GM08714 (cell line): ENCODE results near the gene EIF2B2.
"Not testable (repeated sequence)": the region's sequence is repeated elsewhere in the genome, so short reads cannot be mapped to it uniquely, and the experiment has no call there.

ENCODE experiments used
- H3K4me3 ChIP-seq: fragments of 200-500 bp; sonication (Bioruptor generic); 2 replicates; pipeline ENCODE4 v1.5.1; 2014; ENCODE audit warnings: mild to moderate bottlenecking, low read length, inconsistent platforms
- ZNF274 ChIP-seq: IDR thresholded peaks from 2 replicates; pipeline ENCODE4 v1.6.1; 2012; ENCODE audit warnings: mild to moderate bottlenecking, low read depth, low read length

EIF2B2 gene

GRCh38 chr14:74979029-74979428 is 23.7 kb upstream of the EIF2B2 start:
- TF ChIP-seq ZNF274, result no peak
- H3K4me3 ChIP-seq, result no peak overlapping the region

- no peak for TF ChIP-seq ZNF274
- H3K4me3 ChIP-seq, result no peak overlapping the region
Measured at GRCh38 chr14:74979442-74980397, 23.0 kb upstream of the EIF2B2 start.

- TF ChIP-seq ZNF274, result no peak
- H3K4me3 ChIP-seq, result no peak overlapping the region
Measured at GRCh38 chr14:74980398-74980730, 22.4 kb upstream of the EIF2B2 start.

- H3K4me3 ChIP-seq, result no peak overlapping the region
- no peak for TF ChIP-seq ZNF274
Measured at GRCh38 chr14:74980731-74981461, 21.8 kb upstream of the EIF2B2 start.

- no peak for TF ChIP-seq ZNF274
Measured at GRCh38 chr14:74981462-74981782, 21.3 kb upstream of the EIF2B2 start.

GRCh38 chr14:74981833-74982232 is 20.9 kb upstream of the EIF2B2 start:
- H3K4me3 ChIP-seq, result no peak overlapping the region
- no peak for TF ChIP-seq ZNF274

More at GRCh38 chr14:74981462-74981782, 21.3 kb upstream of the EIF2B2 start:
- no peak overlapping the region for H3K4me3 ChIP-seq

GRCh38 chr14:74982661-74983060 is 20.1 kb upstream of the EIF2B2 start:
- no peak overlapping the region for H3K4me3 ChIP-seq
- TF ChIP-seq ZNF274, result no peak

GRCh38 chr14:74983343-74983742 is 19.4 kb upstream of the EIF2B2 start:
- TF ChIP-seq ZNF274, result no peak
- no peak overlapping the region for H3K4me3 ChIP-seq

- no peak for TF ChIP-seq ZNF274
- H3K4me3 ChIP-seq, result no peak overlapping the region
Measured at GRCh38 chr14:74984236-74985027, 18.3 kb upstream of the EIF2B2 start.

GRCh38 chr14:74985028-74985310 is 17.8 kb upstream of the EIF2B2 start:
- no peak for TF ChIP-seq ZNF274
- H3K4me3 ChIP-seq, result no peak overlapping the region

GRCh38 chr14:74985806-74986205 is 16.9 kb upstream of the EIF2B2 start:
- no peak for TF ChIP-seq ZNF274
- no peak overlapping the region for H3K4me3 ChIP-seq

GRCh38 chr14:74988131-74988530 is 14.6 kb upstream of the EIF2B2 start:
- TF ChIP-seq ZNF274, result no peak
- no peak overlapping the region for H3K4me3 ChIP-seq

GRCh38 chr14:74988993-74989392 is 13.7 kb upstream of the EIF2B2 start:
- TF ChIP-seq ZNF274, result no peak
- no peak overlapping the region for H3K4me3 ChIP-seq

- H3K4me3 ChIP-seq, result not testable (repeated sequence)
Measured at GRCh38 chr14:74994182-74994581, 8.5 kb upstream of the EIF2B2 start.

- not testable (repeated sequence) for H3K4me3 ChIP-seq
Measured at GRCh38 chr14:74995781-74996180, 6.9 kb upstream of the EIF2B2 start.

- no peak for TF ChIP-seq ZNF274
- H3K4me3 ChIP-seq, result no peak overlapping the region
Measured at GRCh38 chr14:75001261-75001660, 1.5 kb upstream of the EIF2B2 start.
